Colonic mucosa (tissue), 4 donors: Measurements from ENCODE around the gene MAPK8IP1. TPM values are rescaled to one million over a fixed set of nuclear protein-coding genes. Genes with fewer than 3 reads are reported as not detected.

Experiments
- DNase-seq: peaks from one replicate; pipeline ENCODE4 v3.0.0-alpha.2; 2020
- H3K27ac ChIP-seq: fragments of 200-600 bp; one replicate; pipeline ENCODE4 v1.8.0; 2021
- H3K27me3 ChIP-seq: fragments of 200-600 bp; one replicate; pipeline ENCODE4 v1.8.0; 2021
- H3K36me3 ChIP-seq: fragments of 200-600 bp; one replicate; pipeline ENCODE4 v1.8.0; 2021
- H3K4me1 ChIP-seq: fragments of 200-600 bp; one replicate; pipeline ENCODE4 v1.8.0; 2021; ENCODE audit warnings: mild to moderate bottlenecking
- H3K4me3 ChIP-seq: fragments of 200-600 bp; one replicate; pipeline ENCODE4 v1.8.0; 2021
- H3K9ac ChIP-seq, 2 donors: one replicate each; pipeline ENCODE4 v1.7.0; 2013; ENCODE audit warnings: control low read depth in 2 of 2, low read depth in 2 of 2, low read length in 2 of 2
- H3K9me3 ChIP-seq: fragments of 200-600 bp; one replicate; pipeline ENCODE4 v1.8.0; 2021
- CTCF ChIP-seq: fragments of 200-600 bp; IDR thresholded peaks from one replicate; pipeline ENCODE4 v1.8.0; 2022; ENCODE audit warnings: antibody characterized with exemption, mild to moderate bottlenecking
- intact Hi-C: fragments of 100-400 bp; cut with DNase I; formaldehyde crosslinking; loops from one replicate; pipeline ENCODE4 v1.14.1; 2022
- total RNA-seq, 2 donors: library from RNA; stranded (reverse); fragmentation: NEBNext Ultra II Directional in 1 of 2; extraction: Animal tissue kit (Norgen Biotek cat#: 25700) in 1 of 2; gene quantifications; one replicate each; pipeline ENCODE4 v1.2.1, GENCODE V29; 2021
- donor health status: healthy.
- donor health status: DM: no; HTN: no; CAD: no.
- donor health status: DM: no; HTN: no; CAD: no.

MAPK8IP1 gene
- total RNA-seq, 2 donors from 2014 or later = 2.4 to 3.6 TPM

- Histone ChIP-seq H3K4me3 (no peak overlapping the region), H3K9ac (no peak overlapping the region), H3K9me3 (no peaks in the 10 kb centered on the region), H3K27ac (no peak overlapping the region), H3K36me3 (no peaks in the 10 kb centered on the region), H3K27me3 (no peaks in the 10 kb centered on the region), H3K4me1 (no peaks in the 10 kb centered on the region)
- no peak for DNase-seq
- intact Hi-C loops = no loop called here
- TF ChIP-seq CTCF = no peak
These were observed 54.4 kb downstream of the MAPK8IP1 start for GRCh38 chr11:45939836-45940235.

- intact Hi-C loops = no loop called here
- Histone ChIP-seq H3K4me1 (no peaks in the 10 kb centered on the region), H3K9ac (no peak overlapping the region), H3K9me3 (no peaks in the 10 kb centered on the region), H3K4me3 (no peak overlapping the region), H3K27ac (no peak overlapping the region), H3K27me3 (no peaks in the 10 kb centered on the region), H3K36me3 (no peaks in the 10 kb centered on the region)
- TF ChIP-seq CTCF = no peak
- no peak for DNase-seq
These were observed 55.8 kb downstream of the MAPK8IP1 start for GRCh38 chr11:45941285-45941684.

GRCh38 chr11:45942381-45942780 lies 56.9 kb downstream of the MAPK8IP1 start:
- H3K36me3 ChIP-seq = no peaks in the 10 kb centered on the region
- DNase-seq = no peak
- TF ChIP-seq CTCF = no peak

GRCh38 chr11:45945397-45945999 lies 60.0 kb downstream of the MAPK8IP1 start:
- Histone ChIP-seq H3K4me1 (no peaks in the 10 kb centered on the region), H3K9ac (no peak overlapping the region), H3K36me3 (no peaks in the 10 kb centered on the region), H3K27ac (no peak overlapping the region), H3K4me3 (no peak overlapping the region), H3K27me3 (no peaks in the 10 kb centered on the region), H3K9me3 (no peaks in the 10 kb centered on the region)
- intact Hi-C loops = no loop called here
- DNase-seq = no peak
- no peak for TF ChIP-seq CTCF

More at GRCh38 chr11:45942381-45942780, 56.9 kb downstream of the MAPK8IP1 start:
- Histone ChIP-seq H3K4me3 (no peak overlapping the region), H3K9ac (no peak overlapping the region), H3K27ac (no peak overlapping the region), H3K4me1 (no peaks in the 10 kb centered on the region), H3K27me3 (no peaks in the 10 kb centered on the region), H3K9me3 (no peaks in the 10 kb centered on the region)
- intact Hi-C loops = no loop called here

- intact Hi-C loops = no loop called here
- Histone ChIP-seq H3K4me3 (no peak overlapping the region), H3K9ac (no peak overlapping the region), H3K27ac (no peak overlapping the region), H3K27me3 (no peaks in the 10 kb centered on the region), H3K36me3 (no peaks in the 10 kb centered on the region), H3K4me1 (no peaks in the 10 kb centered on the region), H3K9me3 (no peaks in the 10 kb centered on the region)
- no peak for DNase-seq
- no peak for TF ChIP-seq CTCF
These were observed 62.4 kb downstream of the MAPK8IP1 start for GRCh38 chr11:45947885-45948284.
